CD4-positive, alpha-beta T cell treated with Interleukin-4 for 1 hour (primary cell): Measurements from ENCODE around the gene GNAO1.

Experiments used
- DNase-seq, 2 donors: peaks; one replicate each; pipeline ENCODE4 v3.0.0-alpha.2; 2020 to 2022

Gene GNAO1

DNA sequence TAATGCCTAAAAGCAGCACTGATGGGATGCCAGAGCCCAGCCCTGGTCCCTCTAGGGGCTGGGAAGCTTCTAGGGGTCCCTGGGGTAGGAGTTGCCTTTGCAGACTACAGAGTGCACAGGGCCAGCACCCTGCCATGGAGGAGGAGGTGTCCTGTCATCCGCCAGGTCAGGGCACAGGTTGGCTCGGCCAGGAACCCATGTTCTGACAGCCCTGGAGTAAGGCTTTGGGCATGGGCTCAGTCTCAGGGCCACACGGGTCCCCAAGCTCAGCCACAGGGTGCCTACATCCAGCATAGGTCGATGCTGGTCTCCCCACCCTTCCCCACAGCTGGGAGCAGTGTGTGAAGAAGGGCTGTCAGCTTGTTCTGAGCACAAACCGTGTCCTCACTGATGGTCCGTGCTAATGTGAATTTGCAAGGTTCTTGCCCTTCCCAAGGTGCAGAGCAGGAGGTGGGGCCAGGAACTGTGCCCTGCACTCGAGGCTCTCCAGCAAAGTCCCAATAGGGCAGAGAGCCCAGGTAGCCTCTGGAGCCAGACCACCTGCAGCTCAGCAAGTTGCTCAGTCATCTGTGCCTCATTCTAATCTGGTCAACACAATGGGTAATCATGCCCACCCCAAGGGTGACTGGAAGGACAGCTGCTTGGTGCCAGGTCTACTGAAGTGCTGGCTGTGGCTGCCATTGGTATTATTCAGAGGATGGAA, 161.2 kb downstream of the GNAO1 start:
- peak in 1 of 2 donors; percentile 8 for DNase-seq

DNA sequence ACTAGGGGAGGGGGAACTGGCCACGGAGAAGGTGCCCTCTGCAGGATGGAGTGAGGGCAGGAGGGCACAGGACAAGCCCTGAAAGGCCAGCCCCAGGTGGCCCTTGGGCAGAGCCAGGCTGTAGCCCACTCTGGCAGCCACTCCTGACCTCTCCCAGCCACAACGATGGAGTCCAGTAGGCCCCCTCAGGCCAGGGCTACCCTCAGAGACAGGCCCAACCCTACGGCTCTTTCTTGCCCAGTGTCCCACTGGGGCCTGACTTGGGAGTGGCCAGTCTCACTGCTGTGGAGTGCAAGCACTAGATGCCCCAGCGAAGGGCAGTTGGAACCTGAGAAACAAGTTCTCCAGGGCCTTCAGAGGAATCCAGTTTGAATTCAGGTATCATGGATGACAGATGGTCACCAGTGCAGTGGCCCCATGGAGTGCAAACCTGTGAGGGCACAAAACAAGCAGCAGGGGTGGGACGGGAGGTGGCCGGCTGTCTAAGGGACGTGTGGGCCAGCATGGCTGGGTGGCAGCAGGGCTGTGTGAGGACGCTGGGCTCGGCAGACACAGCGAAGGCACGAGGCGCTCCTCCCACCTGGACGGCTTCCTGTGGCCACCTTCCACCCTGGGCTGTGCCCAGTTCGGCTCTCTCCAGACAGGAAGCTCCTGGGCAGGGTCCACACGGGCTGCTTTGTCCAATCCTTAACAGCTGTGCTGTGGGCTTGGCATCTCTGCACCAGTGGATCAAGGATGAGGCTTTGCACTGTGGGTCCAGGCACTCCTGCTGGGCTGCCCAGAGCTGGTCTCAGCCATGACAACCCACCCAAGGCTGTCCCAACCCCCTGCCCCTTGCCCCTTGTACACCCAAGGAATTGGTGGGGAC, 162.0 kb downstream of the GNAO1 start:
- peak in 1 of 2 donors; percentile 7 for DNase-seq

DNA sequence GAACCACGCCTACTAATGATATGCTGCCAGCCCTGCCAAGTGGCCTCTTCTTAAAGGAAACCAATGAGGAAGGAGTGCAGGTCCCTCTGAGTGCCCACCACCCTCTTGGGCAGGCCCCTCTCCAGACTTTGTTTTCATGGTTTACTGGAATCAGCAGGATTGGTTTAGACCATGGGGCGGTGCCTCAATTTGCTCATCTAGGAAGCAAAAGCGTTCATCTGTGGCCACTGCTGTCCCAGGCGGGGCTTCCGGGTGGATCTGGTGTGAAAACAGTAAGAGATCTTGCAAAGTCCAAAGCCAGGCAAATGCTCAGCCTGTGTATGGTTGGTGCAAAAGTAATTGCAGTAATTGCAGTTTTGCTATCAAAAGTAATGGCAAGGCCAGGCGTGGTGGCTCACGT, 162.7 kb downstream of the GNAO1 start:
- peak in 1 of 2 donors; percentile 3 for DNase-seq

DNA sequence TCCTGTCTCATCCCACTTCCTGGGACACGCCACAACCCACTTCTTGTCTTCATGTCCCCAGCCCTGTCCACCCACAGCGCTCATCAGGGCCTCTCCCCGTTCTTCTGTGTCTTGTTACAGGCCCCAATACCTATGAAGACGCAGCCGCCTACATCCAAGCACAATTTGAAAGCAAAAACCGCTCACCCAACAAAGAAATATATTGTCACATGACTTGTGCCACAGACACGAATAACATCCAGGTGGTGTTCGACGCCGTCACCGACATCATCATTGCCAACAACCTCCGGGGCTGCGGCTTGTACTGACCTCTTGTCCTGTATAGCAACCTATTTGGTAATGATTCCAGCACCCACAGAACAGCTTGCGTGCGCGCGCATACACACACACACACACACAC, 163.5 kb downstream of the GNAO1 start:
- DNase-seq, result peak in 1 of 2 donors; percentile 3

DNA sequence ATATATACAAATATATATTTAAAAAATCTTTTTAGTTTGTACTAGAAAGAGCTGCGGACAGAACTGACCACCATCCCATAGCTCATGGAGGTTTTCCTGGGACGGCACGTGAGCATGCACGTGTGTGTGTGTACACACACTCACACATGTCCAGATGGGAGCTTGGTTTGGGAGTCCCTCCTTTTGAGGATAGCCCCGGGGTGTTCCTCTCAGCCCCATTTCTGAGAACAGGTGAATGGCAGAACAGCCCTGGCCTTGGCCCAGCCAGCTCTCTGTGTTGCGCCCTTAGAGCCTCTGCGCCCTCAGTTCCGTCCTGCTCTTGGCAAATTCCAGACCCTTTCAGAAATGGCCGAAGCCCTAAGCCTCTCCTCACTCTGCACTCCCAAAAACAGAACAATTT, 163.9 kb downstream of the GNAO1 start:
- peak in 1 of 2 donors; percentile 4 for DNase-seq

DNA sequence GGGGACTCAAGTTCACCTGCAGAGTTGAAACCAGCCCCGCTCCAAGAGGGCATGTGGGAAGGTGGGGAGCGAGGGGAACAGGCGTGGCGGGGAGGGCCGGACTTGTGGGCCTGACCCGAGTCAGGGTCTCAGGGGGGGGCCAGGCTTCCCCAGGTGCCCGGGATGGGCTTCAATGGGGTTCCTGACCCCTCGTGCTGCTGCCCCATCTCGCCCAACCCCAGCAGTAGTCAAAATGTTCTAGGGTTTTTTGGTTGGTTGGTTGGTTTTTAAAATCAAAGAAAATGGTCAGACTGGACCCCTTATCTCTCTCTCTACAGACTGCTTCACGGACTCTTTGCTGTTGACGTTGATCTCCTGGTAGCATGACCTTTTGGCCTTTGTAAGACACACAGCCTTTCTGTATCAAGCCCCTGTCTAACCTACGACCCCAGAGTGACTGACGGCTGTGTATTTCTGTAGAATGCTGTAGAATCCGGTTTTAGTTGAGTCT, 164.5 kb downstream of the GNAO1 start:
- no peak for DNase-seq

DNA sequence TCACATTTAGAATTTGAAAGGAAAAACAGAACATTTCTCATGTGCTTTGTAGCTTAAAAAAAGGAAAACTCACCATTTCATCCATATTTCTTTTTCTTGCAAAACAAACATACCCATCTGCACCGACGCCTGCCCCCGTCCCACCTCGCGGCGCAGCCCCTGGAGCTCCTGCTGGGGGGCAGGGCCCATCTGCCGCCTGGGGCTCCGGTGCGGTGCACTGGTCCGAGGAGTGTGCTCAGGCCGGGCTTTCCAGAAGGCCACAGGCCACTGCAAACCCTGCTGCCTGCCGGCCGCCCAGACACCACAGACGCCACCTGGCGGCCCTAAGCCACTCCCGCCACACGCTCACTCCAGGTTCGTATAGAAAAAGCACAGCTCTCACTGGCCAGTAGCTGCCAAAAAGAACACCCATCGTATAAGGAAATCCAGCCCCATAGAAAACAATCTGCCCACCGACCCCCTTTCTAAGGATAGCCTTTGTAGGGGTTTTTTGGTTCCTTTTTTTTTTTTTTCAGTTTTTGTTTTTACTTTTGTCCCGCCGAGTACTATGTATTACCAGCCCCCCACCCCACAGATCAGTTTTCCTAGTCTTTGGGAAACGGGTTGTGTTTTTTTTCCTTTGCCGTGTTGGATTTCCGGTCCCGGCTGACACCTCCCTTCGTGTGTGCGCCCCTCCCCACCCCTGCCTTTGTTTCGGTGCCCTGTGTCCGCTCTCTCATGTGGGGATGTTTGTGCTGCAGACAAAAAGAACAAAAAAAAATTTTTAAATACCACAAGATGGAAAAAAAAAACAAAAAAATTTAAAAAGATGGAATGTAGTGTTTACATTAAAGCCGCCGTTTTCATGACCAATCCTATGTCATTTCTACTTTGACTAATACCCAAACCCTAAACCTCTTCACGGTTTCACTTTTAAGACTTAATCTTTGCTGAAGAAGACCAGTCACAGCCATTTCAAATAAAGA, 165.3 kb downstream of the GNAO1 start:
- DNase-seq, result peak; percentile 61 to 64

DNA sequence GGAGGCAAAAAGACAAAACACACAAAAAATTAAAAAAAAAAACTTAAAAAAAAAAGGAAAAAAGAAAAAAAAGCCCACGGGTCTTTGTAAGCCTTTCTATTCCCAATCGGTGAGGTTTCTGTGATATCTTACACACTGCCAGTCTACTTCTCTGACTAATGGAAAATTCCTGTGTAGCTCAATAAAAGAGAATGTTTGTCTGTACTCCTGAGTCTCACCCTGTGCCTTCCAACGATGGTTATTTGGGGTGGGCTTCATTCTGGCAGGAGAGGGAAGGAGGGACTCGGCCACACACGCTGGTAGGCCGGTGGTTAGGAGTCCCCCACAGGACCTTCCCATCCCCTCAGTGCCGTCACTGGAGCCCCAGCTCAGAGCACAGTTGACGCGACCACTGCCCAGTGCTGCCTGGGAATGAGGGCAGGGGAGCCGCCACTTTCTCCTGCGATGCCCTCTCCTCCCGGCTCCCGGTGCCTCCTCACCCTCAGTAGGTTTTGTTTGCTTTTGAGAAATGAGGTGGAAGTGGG, 166.0 kb downstream of the GNAO1 start:
- DNase-seq, result no peak

DNA sequence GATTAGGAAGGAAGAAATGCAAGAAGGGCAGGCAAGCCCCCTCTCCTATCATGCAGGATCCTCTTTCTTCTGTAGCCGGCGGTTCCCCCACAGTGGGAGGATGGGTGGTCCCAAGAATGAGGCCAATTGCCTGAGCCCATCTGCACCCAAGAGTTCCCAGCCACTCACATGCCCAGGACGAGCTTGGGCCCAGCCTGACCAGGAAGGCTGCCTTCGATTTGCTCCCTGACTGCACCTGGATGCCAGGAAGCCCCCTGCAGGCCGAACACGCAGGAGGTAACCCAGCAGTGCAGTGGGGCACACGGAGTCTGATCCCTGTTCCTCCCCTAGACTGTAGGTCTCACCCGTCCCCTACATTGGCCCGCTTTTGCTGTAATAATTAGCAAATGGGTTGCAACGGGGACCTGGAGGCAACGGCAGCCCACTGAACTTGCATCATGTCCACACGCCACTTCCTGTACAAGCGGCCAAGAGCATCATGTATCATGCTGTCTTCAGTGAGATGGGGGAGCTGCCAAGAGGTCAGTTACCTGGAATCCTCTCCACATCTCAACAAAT, 166.6 kb downstream of the GNAO1 start:
- DNase-seq, result no peak

DNA sequence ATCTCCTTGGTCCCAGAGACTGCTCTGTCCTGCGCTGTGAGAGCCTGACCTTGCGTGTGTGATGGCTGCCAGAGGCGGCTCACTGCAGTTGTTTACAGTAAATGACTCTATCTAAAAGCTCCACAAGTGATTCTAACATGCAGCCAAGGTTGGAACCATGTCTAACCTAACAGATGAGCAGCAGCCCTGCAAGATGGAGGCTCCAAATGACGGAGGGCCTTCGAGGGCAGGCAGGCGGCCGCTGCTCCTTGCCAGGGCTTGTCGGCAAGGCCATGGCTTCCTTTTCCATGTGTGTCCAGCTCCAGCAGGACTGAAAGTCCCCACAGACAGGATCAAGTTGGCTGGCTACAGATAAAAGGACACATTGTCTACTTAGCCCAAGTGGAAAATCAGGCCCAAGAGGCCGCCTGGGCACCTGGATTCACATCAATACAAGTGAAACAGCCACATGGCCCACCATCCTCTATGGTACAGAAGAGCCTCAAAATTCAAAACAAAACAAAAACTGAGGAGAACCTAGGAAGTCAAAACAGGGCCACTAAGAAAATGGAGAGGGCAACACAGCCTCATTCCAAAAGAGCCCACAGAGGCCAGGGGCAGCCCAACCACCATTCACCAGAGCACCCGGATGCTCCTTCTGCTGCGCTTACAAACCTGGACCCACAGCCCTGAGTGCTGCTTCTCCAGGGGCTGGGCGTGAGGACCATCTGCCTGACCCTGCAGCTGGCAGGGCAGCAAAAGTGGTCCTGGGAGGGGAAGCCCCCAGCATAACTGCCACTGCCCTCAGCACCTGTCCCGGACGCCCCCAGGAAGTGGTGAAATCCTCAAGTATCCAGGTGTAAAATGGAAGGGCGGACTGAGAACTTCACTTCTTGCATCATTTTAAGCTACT, 169.1 kb downstream of the GNAO1 start:
- DNase-seq, result no peak

DNA sequence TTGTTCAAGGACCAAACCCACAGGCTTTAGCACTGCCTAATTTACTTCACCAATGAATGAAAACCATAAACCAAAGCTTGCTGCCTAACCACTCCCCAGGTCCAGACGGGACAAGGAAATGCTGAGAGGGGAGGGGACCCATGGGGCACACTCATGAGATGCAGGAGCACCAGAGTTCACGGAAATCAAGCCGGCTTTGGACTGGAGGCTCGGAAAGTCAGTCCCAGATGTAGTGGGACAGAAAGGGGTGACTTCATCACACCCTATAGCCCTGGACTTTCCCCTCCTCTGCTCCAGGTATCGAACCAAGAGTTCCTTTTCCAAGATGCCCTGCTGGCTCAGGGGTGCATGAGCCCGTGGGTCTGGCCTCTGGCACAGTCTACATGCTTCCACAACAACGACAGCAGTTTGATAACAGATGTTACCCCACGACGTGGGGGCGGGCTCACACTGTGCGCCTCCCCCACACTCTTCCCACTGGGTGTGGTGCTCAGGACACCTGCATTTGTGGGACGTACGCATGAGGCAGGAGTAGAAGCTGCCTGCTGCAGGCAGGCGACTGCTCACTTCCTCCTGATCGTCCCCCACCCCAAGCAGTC, 170.9 kb downstream of the GNAO1 start:
- no peak for DNase-seq

DNA sequence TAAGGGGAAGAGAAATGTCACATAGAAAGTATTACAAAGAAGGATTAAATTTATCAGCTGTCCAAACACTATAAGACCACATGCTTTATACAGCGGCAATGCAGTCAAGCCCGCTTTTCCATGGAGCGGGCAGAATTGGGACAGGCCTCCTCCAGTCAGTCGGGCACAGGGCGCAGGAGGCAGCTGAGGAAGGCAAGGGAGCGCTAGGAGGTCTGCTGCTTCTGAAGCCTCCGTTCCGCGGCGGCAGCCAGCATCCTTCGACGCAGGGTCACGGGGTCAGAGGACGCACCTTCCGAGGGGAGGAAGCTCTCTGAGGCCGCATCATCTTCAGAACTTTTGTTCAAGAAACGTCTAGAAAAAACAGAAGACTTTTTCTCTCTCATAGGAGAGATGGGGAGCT, 171.4 kb downstream of the GNAO1 start:
- DNase-seq, result no peak

DNA sequence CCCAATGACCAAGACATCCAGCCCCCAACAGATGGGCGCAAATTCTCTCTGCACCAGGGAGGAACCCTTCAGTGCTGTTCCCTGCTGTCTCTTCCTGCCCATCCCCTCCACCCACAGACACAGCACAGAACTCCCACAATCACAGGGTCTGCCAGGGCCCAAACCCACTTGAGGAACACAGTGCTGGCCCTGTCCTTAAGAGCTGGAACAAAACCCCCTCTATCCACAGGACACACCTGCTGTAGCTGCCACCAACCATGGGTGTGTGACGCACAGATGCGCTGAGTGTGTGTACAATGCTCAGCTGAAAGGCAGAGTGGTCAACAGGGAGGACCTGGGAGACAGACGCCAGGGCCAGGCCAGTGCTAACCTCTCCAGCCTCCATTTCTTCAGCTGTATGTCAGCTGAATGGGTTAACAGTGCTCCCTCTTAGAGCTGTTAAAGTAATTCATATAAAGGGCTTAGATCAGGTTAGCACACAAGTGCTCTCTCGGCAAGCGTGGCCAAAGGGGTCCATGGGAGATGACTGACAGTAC, 172.0 kb downstream of the GNAO1 start:
- DNase-seq, result no peak

DNA sequence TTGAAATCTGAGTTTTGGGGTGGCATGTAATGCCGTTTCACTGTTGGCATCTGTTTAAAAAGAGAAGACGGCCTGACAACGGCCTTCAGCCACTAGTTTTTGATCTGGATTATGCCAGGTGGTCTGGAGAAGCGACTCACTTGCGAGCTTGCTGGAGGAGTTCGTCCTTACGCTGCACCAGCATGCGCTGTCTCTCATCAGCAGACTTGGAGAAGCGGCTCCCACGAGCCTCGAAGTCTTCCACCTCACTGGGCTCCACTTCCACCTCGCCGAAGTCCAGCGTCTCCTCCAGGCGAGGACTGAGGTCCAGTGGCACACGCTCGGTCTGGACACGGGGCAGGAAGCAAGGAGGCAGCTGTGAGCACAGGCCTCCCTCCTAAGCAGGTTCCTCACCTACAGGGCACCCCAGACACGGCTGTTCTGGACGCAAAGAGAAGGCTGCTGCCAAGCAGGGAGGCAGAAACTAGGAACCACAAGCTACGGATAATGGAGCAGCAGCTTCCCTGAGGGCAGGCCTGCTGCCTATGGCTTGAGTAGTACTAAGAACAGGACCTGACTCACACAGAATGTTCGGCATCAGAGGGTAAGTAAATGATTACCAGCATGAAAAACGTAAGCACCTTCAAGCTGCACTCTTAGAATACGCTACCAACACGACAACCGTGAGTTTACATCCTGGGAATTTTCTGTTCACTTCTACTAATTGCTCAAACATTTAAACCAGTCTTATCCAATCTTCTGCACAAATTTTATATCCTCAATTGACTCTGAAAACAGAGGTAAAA, 172.7 kb downstream of the GNAO1 start:
- no peak for DNase-seq

DNA sequence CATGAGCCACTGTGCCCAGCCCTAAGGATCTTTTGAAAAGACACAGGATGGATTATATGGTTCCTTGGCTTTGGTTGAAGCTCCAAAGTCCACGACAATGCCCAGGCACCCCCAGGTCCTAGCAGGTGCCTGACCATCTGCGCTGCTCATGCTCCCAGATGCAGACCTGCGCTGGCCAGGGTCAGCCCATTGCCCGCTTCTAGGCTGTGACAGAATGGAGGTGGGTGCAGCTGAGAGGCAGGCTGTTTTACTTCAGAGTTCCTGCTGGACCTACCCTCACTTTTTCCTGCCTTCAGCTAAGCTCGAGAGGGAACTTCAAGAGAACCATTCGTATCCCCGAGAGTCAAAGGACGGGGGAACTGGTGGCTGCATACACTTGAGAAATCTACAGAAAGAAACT, 173.6 kb downstream of the GNAO1 start:
- no peak for DNase-seq

DNA sequence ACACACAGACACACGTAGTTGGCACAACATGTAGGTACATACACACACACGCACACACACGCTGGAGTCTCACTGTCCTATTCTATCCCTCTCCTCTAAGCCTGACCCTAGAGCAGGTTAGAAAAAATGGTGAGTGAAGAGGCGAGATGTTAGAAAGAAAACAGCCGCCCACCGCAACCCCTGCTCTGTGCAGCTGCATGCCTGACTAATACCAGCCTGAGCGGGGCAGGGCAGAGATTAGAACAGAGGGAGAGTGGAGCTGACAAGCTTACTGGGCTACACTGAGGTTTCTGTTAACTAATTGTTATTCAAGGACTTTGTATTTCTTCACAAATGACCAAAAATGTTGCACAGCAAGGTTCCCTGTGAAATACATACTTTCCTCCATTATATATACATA, 174.3 kb downstream of the GNAO1 start:
- DNase-seq, result no peak

DNA sequence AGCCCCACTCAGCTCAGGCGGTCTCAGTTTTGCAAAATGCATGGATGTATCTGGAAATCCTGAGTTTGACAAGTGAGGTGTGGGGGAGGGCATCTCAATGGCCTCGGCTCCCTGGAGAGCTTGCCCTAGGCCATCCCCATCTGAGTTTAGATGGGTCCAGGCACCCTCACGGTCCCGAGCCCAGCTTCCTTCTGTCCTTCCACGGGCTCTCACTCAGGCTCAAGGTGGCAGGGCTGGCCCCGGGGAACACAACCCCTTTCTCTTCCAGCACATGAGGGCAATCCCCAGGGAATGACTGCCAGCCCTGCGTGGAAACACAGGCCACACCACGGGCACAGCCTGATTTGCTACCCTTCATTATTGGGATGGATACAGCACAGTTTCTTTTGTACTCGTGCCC, 175.7 kb downstream of the GNAO1 start:
- no peak for DNase-seq

DNA sequence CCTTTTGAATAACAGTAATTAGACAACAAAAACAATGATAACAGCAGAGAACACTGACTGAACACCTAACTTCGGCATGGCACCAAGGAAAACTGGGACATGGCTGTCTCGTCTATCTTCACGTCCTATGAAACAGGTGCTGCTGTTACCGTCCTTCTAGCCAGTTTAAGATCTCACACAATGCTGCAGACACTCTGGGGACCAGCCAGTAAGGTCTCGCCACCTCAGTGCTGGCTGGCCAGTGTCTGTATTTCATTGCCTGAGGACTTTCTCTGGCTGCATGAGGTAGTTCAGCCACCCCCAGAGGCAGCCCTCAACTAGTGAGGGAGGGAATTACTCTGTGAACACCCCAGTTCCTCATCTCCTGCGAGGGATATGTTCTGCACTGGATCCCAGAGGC, 176.5 kb downstream of the GNAO1 start:
- DNase-seq, result no peak

DNA sequence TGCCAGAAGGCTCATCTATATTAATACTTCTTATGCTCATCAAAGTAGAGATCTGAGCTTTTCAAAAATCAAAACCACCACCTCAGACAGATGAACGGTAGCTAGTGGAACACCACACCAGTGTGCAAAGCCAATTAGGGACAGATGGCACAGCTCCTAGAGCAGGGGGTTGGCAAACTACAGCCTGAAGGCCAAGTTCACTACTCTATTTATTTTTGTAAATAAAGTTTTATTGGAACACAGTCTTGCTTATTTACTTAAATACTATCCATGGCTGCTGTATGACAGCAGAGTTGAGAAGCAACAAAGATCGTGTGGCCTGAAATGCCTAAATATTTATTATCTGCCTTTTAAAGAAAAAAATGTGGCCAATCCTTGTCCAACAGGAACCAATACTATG, 177.3 kb downstream of the GNAO1 start:
- DNase-seq, result no peak

DNA sequence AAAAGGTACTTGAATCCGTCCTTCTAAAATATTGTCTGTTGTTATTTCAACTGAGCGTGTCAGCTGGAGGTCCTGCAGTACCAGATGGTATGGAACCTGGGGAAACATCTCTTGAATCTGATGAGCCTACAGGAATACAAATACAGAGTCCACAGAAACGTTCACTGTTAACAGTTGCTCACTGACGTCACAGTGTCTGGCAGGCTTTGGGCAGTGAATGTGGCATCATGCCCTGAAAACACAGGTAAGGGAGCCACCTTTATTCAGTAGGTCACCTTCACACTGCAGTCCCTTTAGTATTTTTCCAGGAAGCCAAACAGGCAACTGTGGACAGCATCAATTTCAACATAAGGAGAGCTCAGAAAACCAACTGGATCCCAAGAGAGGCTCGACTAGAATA, 177.9 kb downstream of the GNAO1 start:
- DNase-seq, result no peak
